ENCODE measurements around the gene WNT5A. TPM values are rescaled to one million over a fixed set of nuclear protein-coding genes. Genes with fewer than 3 reads are reported as not detected.

The WNT5A gene
- polyA plus RNA-seq, 1 donor from 2014 or later: 0.59 TPM

GRCh38 chr3:55501905-55502304 lies 14.8 kb upstream of the WNT5A start:
- peaks cover 4% of the 10 kb centered on the region for H3K36me3 ChIP-seq (ENCODE audit: insufficient read depth, low read length)
- no peak overlapping the region for H3K27ac ChIP-seq (ENCODE audit: low read length)
- no peaks in the 10 kb centered on the region for H3K9me3 ChIP-seq (ENCODE audit: low read length)
- no peaks in the 10 kb centered on the region for H3K79me2 ChIP-seq (replicated peaks; ENCODE audit: insufficient read depth, low read length)
- H3F3A ChIP-seq (ENCODE audit: insufficient read depth, low read length, poor library complexity, severe bottlenecking): no peaks in the 10 kb centered on the region
- TF ChIP-seq MXI1 (conservative IDR thresholded peaks at IDR 0.05; ENCODE audit: poor library complexity, severe bottlenecking) (no peak), EZH2 (IDR thresholded peaks at IDR 0.05; ENCODE audit: borderline replicate concordance, insufficient read depth, low read length, poor library complexity, severe bottlenecking) (no peak), RAD21 (conservative IDR thresholded peaks at IDR 0.05) (no peak), POLR2AphosphoS5 (IDR thresholded peaks at IDR 0.05) (no peak), SMC3 (conservative IDR thresholded peaks at IDR 0.05; ENCODE audit: poor library complexity) (no peak), EP300 (conservative IDR thresholded peaks at IDR 0.05; ENCODE audit: poor library complexity, severe bottlenecking) (no peak), TAF1 (IDR thresholded peaks at IDR 0.05; ENCODE audit: low read depth) (no peak)
- TF ChIP-seq, protein P1, sequence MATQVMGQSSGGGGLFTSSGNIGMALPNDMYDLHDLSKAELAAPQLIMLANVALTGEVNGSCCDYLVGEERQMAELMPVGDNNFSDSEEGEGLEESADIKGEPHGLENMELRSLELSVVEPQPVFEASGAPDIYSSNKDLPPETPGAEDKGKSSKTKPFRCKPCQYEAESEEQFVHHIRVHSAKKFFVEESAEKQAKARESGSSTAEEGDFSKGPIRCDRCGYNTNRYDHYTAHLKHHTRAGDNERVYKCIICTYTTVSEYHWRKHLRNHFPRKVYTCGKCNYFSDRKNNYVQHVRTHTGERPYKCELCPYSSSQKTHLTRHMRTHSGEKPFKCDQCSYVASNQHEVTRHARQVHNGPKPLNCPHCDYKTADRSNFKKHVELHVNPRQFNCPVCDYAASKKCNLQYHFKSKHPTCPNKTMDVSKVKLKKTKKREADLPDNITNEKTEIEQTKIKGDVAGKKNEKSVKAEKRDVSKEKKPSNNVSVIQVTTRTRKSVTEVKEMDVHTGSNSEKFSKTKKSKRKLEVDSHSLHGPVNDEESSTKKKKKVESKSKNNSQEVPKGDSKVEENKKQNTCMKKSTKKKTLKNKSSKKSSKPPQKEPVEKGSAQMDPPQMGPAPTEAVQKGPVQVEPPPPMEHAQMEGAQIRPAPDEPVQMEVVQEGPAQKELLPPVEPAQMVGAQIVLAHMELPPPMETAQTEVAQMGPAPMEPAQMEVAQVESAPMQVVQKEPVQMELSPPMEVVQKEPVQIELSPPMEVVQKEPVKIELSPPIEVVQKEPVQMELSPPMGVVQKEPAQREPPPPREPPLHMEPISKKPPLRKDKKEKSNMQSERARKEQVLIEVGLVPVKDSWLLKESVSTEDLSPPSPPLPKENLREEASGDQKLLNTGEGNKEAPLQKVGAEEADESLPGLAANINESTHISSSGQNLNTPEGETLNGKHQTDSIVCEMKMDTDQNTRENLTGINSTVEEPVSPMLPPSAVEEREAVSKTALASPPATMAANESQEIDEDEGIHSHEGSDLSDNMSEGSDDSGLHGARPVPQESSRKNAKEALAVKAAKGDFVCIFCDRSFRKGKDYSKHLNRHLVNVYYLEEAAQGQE (IDR thresholded peaks at IDR 0.05; ENCODE audit: borderline replicate concordance): no peak
- TF ChIP-seq, protein P2, sequence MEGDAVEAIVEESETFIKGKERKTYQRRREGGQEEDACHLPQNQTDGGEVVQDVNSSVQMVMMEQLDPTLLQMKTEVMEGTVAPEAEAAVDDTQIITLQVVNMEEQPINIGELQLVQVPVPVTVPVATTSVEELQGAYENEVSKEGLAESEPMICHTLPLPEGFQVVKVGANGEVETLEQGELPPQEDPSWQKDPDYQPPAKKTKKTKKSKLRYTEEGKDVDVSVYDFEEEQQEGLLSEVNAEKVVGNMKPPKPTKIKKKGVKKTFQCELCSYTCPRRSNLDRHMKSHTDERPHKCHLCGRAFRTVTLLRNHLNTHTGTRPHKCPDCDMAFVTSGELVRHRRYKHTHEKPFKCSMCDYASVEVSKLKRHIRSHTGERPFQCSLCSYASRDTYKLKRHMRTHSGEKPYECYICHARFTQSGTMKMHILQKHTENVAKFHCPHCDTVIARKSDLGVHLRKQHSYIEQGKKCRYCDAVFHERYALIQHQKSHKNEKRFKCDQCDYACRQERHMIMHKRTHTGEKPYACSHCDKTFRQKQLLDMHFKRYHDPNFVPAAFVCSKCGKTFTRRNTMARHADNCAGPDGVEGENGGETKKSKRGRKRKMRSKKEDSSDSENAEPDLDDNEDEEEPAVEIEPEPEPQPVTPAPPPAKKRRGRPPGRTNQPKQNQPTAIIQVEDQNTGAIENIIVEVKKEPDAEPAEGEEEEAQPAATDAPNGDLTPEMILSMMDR (IDR thresholded peaks at IDR 0.05; ENCODE audit: poor library complexity, severe bottlenecking): no peak
- no peak overlapping the region for H3K4me2 ChIP-seq (ENCODE audit: low read length)
- no peak overlapping the region for H2AFZ ChIP-seq (ENCODE audit: low read depth, low read length)
- no peaks in the 10 kb centered on the region for H4K20me1 ChIP-seq (ENCODE audit: insufficient read depth)
- H3K9ac ChIP-seq (ENCODE audit: low read length): no peak overlapping the region
- H3K27me3 ChIP-seq (ENCODE audit: insufficient read depth, low read depth, low read length): no peaks in the 10 kb centered on the region
- H3K9me2 ChIP-seq (ENCODE audit: insufficient read depth, low read length): no peaks in the 10 kb centered on the region
- H3K4me3 ChIP-seq (ENCODE audit: low read length): no peak overlapping the region

- no peaks in the 10 kb centered on the region for H3K79me2 ChIP-seq (replicated peaks; ENCODE audit: insufficient read depth, low read length)
Measured at GRCh38 chr3:55500555-55501330, 13.6 kb upstream of the WNT5A start.

More at GRCh38 chr3:55500555-55501330, 13.6 kb upstream of the WNT5A start:
- TF ChIP-seq MXI1 (conservative IDR thresholded peaks at IDR 0.05; ENCODE audit: poor library complexity, severe bottlenecking): no peak
- TF ChIP-seq EZH2 (IDR thresholded peaks at IDR 0.05; ENCODE audit: borderline replicate concordance, insufficient read depth, low read length, poor library complexity, severe bottlenecking): no peak
- no peak for TF ChIP-seq TAF1 (IDR thresholded peaks at IDR 0.05; ENCODE audit: low read depth)
- no peak for TF ChIP-seq EP300 (conservative IDR thresholded peaks at IDR 0.05; ENCODE audit: poor library complexity, severe bottlenecking)
- TF ChIP-seq, protein P2 (IDR thresholded peaks at IDR 0.05; ENCODE audit: poor library complexity, severe bottlenecking): no peak
- TF ChIP-seq POLR2AphosphoS5 (IDR thresholded peaks at IDR 0.05): no peak
- no peak for TF ChIP-seq SMC3 (conservative IDR thresholded peaks at IDR 0.05; ENCODE audit: poor library complexity)
- TF ChIP-seq, protein P1 (IDR thresholded peaks at IDR 0.05; ENCODE audit: borderline replicate concordance): no peak
- TF ChIP-seq RAD21 (conservative IDR thresholded peaks at IDR 0.05): no peak
- Histone ChIP-seq H3K4me3 (ENCODE audit: low read length) (no peak overlapping the region), H3K36me3 (ENCODE audit: insufficient read depth, low read length) (no peaks in the 10 kb centered on the region), H3K9ac (ENCODE audit: low read length) (no peak overlapping the region), H3K4me2 (ENCODE audit: low read length) (no peak overlapping the region), H3F3A (ENCODE audit: insufficient read depth, low read length, poor library complexity, severe bottlenecking) (no peaks in the 10 kb centered on the region), H2AFZ (ENCODE audit: low read depth, low read length) (no peak overlapping the region), H3K27me3 (ENCODE audit: insufficient read depth, low read depth, low read length) (no peaks in the 10 kb centered on the region), H3K9me3 (ENCODE audit: low read length) (no peaks in the 10 kb centered on the region), H3K27ac (ENCODE audit: low read length) (no peak overlapping the region), H3K9me2 (ENCODE audit: insufficient read depth, low read length) (no peaks in the 10 kb centered on the region), H4K20me1 (ENCODE audit: insufficient read depth) (no peaks in the 10 kb centered on the region)
